Measurements from ENCODE around the gene MAGEA3.
"Not testable (repeated sequence)": the region's sequence is repeated elsewhere in the genome, so short reads cannot be mapped to it uniquely, and the experiment has no call there.

Gene MAGEA3

DNA sequence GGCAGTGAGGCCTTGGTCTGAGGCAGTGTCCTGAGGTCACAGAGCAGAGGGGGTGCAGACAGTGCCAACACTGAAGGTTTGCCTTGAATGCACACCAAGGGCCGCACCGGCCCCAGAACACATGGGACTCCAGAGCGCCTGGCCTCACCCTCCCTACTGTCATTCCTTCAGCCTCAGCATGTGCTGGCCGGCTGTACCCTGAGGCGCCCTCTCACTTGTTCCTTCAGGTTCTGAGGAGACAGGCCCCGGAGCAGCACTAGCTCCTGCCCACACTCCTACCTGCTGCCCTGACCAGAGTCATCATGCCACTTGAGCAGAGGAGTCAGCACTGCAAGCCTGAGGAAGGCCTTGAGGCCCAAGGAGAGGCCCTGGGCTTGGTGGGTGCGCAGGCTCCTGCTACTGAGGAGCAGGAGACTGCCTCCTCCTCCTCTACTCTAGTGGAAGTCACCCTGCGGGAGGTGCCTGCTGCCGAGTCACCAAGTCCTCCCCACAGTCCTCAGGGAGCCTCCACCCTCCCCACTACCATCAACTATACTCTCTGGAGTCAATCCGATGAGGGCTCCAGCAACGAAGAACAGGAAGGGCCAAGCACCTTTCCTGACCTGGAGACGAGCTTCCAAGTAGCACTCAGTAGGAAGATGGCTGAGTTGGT lies 37.4 kb downstream of the MAGEA3 start:
- DNase-seq = no peak

DNA sequence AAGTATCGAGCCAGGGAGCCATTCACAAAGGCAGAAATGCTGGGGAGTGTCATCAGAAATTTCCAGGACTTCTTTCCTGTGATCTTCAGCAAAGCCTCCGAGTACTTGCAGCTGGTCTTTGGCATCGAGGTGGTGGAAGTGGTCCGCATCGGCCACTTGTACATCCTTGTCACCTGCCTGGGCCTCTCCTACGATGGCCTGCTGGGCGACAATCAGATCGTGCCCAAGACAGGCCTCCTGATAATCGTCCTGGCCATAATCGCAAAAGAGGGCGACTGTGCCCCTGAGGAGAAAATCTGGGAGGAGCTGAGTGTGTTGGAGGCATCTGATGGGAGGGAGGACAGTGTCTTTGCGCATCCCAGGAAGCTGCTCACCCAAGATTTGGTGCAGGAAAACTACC lies 37.9 kb downstream of the MAGEA3 start:
- DNase-seq = not testable (repeated sequence)

DNA sequence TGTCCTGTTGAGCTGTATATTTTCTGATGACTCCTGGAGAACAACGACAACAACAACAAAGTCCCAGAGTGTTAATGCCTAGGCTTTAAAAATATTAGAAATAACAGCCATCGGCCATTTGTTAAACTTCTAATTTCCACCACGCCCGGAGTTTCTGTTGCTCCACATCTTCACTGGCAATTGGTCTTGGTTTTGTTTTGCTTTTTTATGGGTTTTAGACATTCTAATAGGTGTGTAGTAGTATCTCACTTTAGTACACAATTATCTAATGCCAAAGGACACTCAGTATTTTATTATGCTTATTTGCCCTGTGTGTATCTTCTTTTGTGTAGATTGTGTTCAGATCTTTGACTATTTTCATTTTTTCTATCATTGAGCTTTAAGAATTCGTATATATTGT lies 40.0 kb downstream of the MAGEA3 start:
- no peak for DNase-seq
